Smooth muscle cell (in vitro differentiated cells): ENCODE measurements around the gene DHX36. TPM values are rescaled to one million over a fixed set of nuclear protein-coding genes. Genes with fewer than 3 reads are reported as not detected.

Experiments
- DNase-seq: peaks from one replicate; lab custom pipeline; 2025; ENCODE audit not compliant: unreplicated experiment; lab: John Stamatoyannopoulos, UW
- H2AFZ ChIP-seq: fragments of 200-600 bp; sonication (generic); 2 replicates; pipeline ENCODE4 v1.6.0; 2016; ENCODE audit warnings: antibody characterized with exemption, low read depth, mild to moderate bottlenecking
- H3F3A ChIP-seq: fragments of 200-600 bp; sonication (generic); 2 replicates; pipeline ENCODE4 v1.6.0; 2017; ENCODE audit warnings: antibody characterized with exemption, low read depth
- H3K27ac ChIP-seq: fragments of 200-600 bp; sonication (generic); 2 replicates; pipeline ENCODE4 v1.5.1; 2016; ENCODE audit warnings: low read depth, mild to moderate bottlenecking
- H3K27me3 ChIP-seq: fragments of 200-600 bp; sonication (generic); 2 replicates; pipeline ENCODE4 v1.6.1; 2016; ENCODE audit warnings: low read depth, mild to moderate bottlenecking
- H3K36me3 ChIP-seq: fragments of 200-600 bp; sonication (generic); 2 replicates; pipeline ENCODE4 v1.5.1; 2016; ENCODE audit warnings: low read depth
- H3K4me1 ChIP-seq: fragments of 200-600 bp; sonication (generic); 2 replicates; pipeline ENCODE4 v1.5.1; 2016; ENCODE audit warnings: low read depth
- H3K4me2 ChIP-seq: fragments of 200-600 bp; sonication (generic); 2 replicates; pipeline ENCODE4 v1.6.0; 2016; ENCODE audit warnings: mild to moderate bottlenecking
- H3K4me3 ChIP-seq: fragments of 200-600 bp; sonication (generic); 2 replicates; pipeline ENCODE4 v1.5.1; 2016; ENCODE audit warnings: mild to moderate bottlenecking
- H3K79me2 ChIP-seq: fragments of 200-600 bp; sonication (generic); 2 replicates; pipeline ENCODE4 v1.6.0; 2016; ENCODE audit warnings: low read depth, mild to moderate bottlenecking
- H3K9ac ChIP-seq: fragments of 200-600 bp; sonication (generic); 2 replicates; pipeline ENCODE4 v1.6.0; 2016; ENCODE audit warnings: low read depth
- H3K9me3 ChIP-seq: fragments of 200-600 bp; sonication (generic); replicated peaks from 2 replicates; pipeline ENCODE4 v1.5.1; 2016; ENCODE audit warnings: low read depth
- H4K20me1 ChIP-seq: fragments of 200-600 bp; sonication (generic); 2 replicates; pipeline ENCODE4 v1.6.0; 2016; ENCODE audit warnings: low read depth
- WGBS: methylation state at CpG from one replicate; pipeline ENCODE4 v1.1.7; 2016; ENCODE audit warnings: low lambda C conversion rate; 5-methylcytosine and 5-hydroxymethylcytosine counted together
- polyA plus RNA-seq: library from polyadenylated mRNA; unstranded; fragments of >200 nt; fragmentation: Nextera tagmentation; extraction: Ambion mirVana; gene quantifications from 2 replicates; pipeline ENCODE4 v1.2.1, GENCODE V29; 2016
- total RNA-seq: library from RNA; depleted of rRNA; stranded (reverse); fragments of >200 nt; gene quantifications from 2 replicates; pipeline ENCODE4 v1.2.3, GENCODE V29; 2014
- TF ChIP-seq, protein P1 (sequence below): fragments of 200-600 bp; sonication (generic); IDR thresholded peaks from 2 replicates; pipeline ENCODE4 v1.5.1; 2017; ENCODE audit warnings: borderline replicate concordance, mild to moderate bottlenecking, antibody characterized with exemption; ENCODE audit not compliant: insufficient read depth, poor library complexity, severe bottlenecking

Gene DHX36
- total and polyA plus RNA-seq, 2 experiments from 2014 or later: 18.2 to 42.6 TPM

- TF ChIP-seq, protein P1, sequence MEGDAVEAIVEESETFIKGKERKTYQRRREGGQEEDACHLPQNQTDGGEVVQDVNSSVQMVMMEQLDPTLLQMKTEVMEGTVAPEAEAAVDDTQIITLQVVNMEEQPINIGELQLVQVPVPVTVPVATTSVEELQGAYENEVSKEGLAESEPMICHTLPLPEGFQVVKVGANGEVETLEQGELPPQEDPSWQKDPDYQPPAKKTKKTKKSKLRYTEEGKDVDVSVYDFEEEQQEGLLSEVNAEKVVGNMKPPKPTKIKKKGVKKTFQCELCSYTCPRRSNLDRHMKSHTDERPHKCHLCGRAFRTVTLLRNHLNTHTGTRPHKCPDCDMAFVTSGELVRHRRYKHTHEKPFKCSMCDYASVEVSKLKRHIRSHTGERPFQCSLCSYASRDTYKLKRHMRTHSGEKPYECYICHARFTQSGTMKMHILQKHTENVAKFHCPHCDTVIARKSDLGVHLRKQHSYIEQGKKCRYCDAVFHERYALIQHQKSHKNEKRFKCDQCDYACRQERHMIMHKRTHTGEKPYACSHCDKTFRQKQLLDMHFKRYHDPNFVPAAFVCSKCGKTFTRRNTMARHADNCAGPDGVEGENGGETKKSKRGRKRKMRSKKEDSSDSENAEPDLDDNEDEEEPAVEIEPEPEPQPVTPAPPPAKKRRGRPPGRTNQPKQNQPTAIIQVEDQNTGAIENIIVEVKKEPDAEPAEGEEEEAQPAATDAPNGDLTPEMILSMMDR: no peak
- no peak overlapping the region for H3K4me2 ChIP-seq
- no peaks in the 10 kb centered on the region for H3K36me3 ChIP-seq
- no peak overlapping the region for H3K9ac ChIP-seq
- H3K27ac ChIP-seq: no peak overlapping the region
- H3K4me3 ChIP-seq: no peak overlapping the region
- H3F3A ChIP-seq: no peaks in the 10 kb centered on the region
- H2AFZ ChIP-seq: no peak overlapping the region
- peaks cover 6% of the 10 kb centered on the region for H3K4me1 ChIP-seq
- WGBS: 95% methylated on average over 4 of the region's 4 CpGs
- no peaks in the 10 kb centered on the region for H3K27me3 ChIP-seq
- no peak for DNase-seq
- no peaks in the 10 kb centered on the region for H4K20me1 ChIP-seq
- no peaks in the 10 kb centered on the region for H3K79me2 ChIP-seq
- H3K9me3 ChIP-seq: no peaks in the 10 kb centered on the region
Observed at GRCh38 chr3:154250291-154250690, 74.0 kb downstream of the DHX36 start.

DNA sequence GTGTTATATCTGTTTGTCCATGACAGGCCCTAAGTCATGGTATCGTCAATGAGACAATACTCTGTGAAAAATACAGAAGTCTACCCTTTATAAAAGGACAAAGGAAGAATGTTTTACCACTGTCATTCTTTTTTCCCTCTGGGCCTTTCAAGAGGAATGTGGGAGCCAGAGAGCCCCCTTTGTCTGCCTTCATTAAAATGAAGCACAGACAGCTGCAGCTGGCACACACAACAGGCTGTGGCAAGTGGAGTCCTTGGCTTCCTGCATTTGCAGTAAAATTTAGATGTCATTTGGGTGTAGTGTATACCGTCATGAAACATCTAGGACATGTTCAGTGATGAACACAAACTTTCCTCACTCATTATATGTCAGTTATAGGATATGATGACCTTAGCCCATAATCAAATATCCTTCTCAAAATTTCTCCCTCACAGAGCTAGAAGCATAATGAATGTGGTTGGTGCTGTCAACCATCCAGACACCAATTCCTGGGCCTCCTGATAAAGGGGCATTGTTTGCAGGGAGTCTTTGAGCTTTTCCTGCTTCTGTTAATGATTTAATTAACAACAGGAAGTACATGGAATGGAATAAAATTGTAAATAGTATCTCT lies 76.4 kb downstream of the DHX36 start:
- no peaks in the 10 kb centered on the region for H4K20me1 ChIP-seq
- no peak overlapping the region for H3K4me3 ChIP-seq
- no peak overlapping the region for H3K4me2 ChIP-seq
- peaks cover 4% of the 10 kb centered on the region for H3F3A ChIP-seq
- H3K36me3 ChIP-seq: no peaks in the 10 kb centered on the region
- TF ChIP-seq, protein P1: no peak
- H3K9ac ChIP-seq: no peak overlapping the region
- no peaks in the 10 kb centered on the region for H3K9me3 ChIP-seq
- no peaks in the 10 kb centered on the region for H3K27me3 ChIP-seq
- 88% methylated on average over 2 of the region's 2 CpGs for WGBS
- peaks cover 6% of the 10 kb centered on the region for H3K4me1 ChIP-seq
- DNase-seq: no peak
- no peak overlapping the region for H2AFZ ChIP-seq
- no peak overlapping the region for H3K27ac ChIP-seq
- H3K79me2 ChIP-seq: no peaks in the 10 kb centered on the region

DNA sequence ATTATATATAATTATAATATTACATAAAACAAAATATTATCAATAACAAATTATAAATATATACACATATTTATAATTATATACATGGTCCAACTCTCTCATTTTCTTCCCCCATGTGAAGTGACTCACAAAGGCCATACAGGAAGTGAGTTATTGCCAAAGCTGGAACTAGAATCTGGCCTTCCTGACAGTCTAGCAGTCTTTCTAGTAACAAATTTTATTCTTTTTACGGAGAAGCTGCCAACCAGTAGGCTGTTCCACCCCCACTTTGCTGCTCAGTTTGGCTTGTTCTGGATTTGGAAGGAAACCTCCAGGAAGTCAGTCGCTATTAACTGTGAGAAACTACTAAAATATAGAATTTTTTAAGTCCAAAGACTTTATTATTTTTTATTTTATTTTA lies 79.6 kb downstream of the DHX36 start:
- no peaks in the 10 kb centered on the region for H4K20me1 ChIP-seq
- H3F3A ChIP-seq: peaks cover 4% of the 10 kb centered on the region
- H3K9me3 ChIP-seq: no peaks in the 10 kb centered on the region
- no peak overlapping the region for H3K27ac ChIP-seq
- H3K4me2 ChIP-seq: no peak overlapping the region
- TF ChIP-seq, protein P1: no peak
- no peaks in the 10 kb centered on the region for H3K27me3 ChIP-seq
- 80% methylated on average over 2 of the region's 2 CpGs for WGBS
- no peak overlapping the region for H3K9ac ChIP-seq
- no peak overlapping the region for H2AFZ ChIP-seq
- H3K4me3 ChIP-seq: no peak overlapping the region
- H3K36me3 ChIP-seq: no peaks in the 10 kb centered on the region
- peaks cover 6% of the 10 kb centered on the region for H3K4me1 ChIP-seq
- DNase-seq: no peak
- H3K79me2 ChIP-seq: no peaks in the 10 kb centered on the region

DNA sequence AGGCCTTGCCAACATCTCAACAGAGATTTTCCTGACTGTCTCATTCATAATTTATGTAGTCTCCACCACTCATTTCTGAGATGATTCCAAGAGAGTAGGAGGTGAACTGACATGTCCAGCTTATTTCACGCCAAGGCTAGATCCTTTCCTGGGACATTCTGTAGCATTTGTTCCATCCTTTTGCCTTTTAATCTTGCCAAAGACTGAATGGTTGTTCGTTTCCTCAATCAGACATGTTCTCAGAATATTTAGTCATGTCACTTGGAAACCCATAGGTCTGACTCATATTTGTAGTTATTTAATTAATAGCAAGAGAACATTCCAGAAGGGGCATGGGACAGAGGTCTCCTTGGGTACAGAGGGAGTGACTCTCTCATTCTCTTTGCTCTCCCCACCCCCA lies 80.9 kb downstream of the DHX36 start:
- no peak overlapping the region for H2AFZ ChIP-seq
- H3K27ac ChIP-seq: no peak overlapping the region

More for the DNA sequence above, 80.9 kb downstream of the DHX36 start:
- Histone ChIP-seq H3K9me3 (no peaks in the 10 kb centered on the region), H3K4me3 (no peak overlapping the region), H3K4me1 (no peaks in the 10 kb centered on the region), H3K36me3 (no peaks in the 10 kb centered on the region), H3K4me2 (no peak overlapping the region), H3K27me3 (no peaks in the 10 kb centered on the region), H4K20me1 (no peaks in the 10 kb centered on the region), H3F3A (peaks cover 4% of the 10 kb centered on the region), H3K79me2 (no peaks in the 10 kb centered on the region), H3K9ac (no peak overlapping the region)
- WGBS: 80% methylated on average over 2 of the region's 2 CpGs
- DNase-seq: no peak
- TF ChIP-seq, protein P1: no peak
